ENCODE measurements around the gene PAX9. TPM values are rescaled to one million over a fixed set of nuclear protein-coding genes. Genes with fewer than 3 reads are reported as not detected.

PAX9 gene
- total RNA-seq, 1 experiment from 2014 or later, result 0.29 TPM

DNA sequence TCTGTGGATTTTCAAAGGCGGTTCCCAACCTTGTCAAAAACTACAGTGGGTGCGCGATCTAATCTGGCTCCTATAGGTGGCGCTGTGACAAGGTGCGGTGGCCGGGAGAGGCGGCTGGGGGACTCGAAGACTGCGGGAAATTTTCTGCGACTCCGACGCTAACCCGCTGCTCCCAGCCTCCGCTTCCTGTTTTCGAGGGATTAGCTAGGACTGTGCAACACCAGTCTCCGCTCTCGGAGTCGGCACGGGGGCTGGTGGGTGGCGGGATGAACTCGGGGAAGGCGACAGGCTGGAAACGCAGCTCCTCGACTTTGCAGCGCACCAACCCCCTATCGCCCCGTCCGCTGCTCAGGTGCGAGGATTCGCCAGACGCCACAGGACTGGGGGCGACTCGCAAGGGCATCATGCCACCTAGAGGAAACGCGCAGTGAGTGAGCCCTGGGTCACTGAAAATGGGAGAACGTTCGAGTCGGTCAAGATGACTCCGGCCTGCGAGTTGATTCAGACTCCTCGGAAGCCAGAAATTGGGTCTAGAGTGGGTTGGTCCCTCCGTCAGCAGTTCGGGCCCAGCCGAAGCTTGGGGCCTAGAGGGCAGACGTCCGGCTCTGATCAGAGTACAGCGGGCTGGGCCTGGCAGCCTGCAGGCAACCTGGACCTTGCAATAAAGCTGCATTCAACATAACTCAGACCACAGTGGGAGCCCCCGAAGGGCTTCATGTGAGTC is 5.5 kb upstream of the PAX9 start:
- DNase-seq (ENCODE audit: low read depth), result no peak

GRCh38 chr14:36656687-36657398 is 4.8 kb upstream of the PAX9 start:
- DNase-seq (ENCODE audit: low read depth), result no peak

DNA sequence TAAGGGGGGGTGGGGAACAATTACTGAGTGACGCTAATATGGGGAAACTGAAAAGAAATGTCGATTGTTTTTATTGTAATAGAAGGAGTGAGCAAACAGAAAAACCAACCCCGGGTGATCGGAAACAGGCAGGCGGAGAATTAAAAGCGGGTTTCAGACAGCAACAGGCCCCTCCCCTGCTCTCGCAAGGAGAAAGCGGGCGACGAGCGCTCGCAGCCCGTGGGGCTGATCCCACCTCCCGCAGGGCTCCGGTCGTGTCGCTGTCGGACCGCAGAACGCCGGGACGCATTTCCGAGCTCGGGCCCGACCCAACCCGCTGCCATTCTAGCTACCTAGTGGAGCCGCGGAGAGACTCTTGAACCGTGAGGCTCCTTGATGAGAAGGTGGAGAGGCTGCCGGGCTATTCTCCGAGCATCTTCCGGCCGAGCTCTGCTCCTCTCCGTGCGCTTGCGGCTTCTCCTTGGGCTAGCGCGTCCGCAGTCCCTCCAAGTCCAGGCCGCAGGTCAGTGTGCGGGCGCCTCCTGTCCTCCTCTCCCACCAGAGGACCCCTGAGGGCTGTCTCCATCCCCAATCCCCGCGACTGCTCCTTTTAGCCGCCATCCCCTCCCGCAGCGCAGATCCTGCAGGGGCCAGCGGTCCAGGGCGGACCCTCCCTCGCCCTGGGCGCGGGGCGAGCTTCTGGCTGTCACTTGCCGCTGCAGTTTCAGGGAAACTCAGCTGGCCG is 4.1 kb upstream of the PAX9 start:
- DNase-seq (ENCODE audit: low read depth), result no peak

- DNase-seq (ENCODE audit: low read depth), result no peak
Measured at GRCh38 chr14:36658123-36659009, 3.3 kb upstream of the PAX9 start.

- DNase-seq (ENCODE audit: low read depth), result no peak
Measured at GRCh38 chr14:36659010-36659821, 2.4 kb upstream of the PAX9 start.

GRCh38 chr14:36659822-36660735 is 1.6 kb upstream of the PAX9 start:
- no peak for DNase-seq (ENCODE audit: low read depth)

DNA sequence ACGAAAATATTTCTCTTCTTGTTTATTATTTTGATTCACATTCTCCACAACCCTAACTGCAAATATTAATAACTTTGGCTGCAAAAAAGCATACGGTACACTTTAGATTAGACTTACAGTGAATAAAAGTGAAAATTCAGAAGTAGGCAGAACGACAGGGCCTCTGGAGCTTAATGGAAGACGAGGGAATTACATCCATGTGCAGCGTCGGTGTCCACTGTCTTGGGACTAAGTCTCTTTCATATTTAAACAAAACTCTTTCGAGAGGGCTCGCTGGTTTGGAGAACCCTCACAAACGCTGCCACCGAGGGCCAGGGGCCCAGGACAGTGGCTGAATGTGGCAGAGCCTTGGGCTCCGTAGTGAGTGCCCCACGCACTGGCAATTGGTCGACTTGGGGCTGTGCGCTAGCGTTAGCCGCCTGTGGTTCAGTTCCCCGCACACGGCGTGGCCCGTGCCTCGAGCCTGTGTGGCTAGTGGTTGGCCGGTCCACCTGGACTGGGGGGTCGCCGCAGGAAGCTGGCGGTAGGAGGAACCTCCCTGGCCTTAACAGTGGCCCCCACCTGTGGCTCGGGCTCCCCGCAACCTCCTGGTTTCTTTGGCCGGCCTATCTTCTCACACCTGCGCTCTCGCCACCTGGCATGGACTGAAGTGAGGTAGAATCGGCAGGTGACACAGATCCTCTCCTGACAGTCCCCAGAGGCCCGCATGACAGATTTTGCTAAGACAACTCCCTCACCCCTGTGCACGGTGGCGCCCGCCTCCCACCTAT is 739 bp upstream of the PAX9 start:
- no peak for DNase-seq (ENCODE audit: low read depth)

- DNase-seq (ENCODE audit: low read depth), result no peak
Measured at GRCh38 chr14:36662258-36662542, 540 bp downstream of the PAX9 start.

GRCh38 chr14:36662543-36663403 is 1.1 kb downstream of the PAX9 start:
- DNase-seq (ENCODE audit: low read depth), result no peak

- no peak for DNase-seq (ENCODE audit: low read depth)
Measured at GRCh38 chr14:36663404-36664321, 2.0 kb downstream of the PAX9 start.

GRCh38 chr14:36664322-36665193 is 2.9 kb downstream of the PAX9 start:
- DNase-seq (ENCODE audit: low read depth), result no peak

DNA sequence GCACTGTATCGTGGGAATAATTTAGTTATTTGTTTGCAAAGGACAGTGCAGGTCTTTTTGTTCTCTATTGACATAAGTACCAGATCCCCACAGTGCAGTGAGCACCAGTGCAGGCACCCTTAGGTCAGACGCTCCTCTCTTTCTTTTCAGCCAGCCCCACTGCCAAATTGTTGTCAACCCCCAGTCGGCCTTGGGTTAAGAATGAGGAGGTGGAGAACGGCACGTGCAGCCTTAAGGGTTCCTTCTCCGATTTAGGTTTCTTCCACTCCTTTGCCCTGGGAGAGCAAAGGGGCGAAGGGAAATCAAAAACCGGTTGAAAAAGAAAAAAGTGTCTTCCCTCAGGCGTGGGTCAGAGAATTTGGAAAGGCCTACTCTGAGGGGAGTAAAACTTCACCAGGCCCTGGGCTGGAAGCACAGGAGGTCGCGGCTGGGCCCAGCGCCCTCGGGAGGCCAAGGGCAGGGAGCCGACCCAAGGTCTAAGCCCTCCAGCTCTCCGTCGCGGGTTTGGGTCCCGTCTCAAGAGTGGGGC is 4.3 kb downstream of the PAX9 start:
- DNase-seq (ENCODE audit: low read depth), result no peak

DNA sequence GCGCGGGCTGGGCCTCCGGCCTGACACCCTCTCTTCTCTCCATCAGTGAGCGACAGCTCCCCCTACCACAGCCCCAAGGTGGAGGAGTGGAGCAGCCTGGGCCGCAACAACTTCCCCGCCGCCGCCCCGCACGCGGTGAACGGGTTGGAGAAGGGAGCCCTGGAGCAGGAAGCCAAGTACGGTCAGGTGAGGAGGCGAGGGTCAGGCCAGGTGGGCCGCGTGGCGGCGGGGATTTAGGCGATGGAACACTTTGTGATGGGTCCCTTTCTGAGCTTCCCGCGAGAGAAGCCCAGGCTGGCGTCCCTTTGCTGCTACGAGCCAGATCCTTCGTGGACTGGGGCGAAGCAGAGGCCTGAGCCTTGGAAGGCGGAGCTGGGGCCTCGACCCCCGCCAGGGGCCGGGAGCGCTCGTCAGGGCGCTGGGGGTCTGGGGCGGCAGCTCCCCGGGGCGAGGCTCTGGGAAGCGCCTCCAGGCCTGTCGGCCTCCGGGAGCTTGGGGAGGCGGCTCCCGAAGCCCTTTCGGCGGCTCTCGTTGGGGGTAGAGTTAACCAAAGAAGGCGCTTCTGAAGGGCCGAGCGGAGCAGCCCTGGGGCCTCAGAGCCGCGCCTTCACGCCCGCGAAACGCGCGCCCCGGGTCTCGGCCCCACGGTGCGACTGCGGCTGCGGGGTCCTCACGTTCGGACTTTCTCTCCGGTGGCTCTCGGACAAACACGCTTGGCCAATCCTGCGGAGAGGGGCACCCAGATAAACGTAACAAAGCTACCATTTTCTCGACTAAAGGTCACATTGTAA is 5.0 kb downstream of the PAX9 start:
- DNase-seq (ENCODE audit: low read depth), result no peak

- DNase-seq (ENCODE audit: low read depth), result no peak
Measured at GRCh38 chr14:36667679-36668078, 6.0 kb downstream of the PAX9 start.

- no peak for DNase-seq (ENCODE audit: low read depth)
Measured at GRCh38 chr14:36671149-36671548, 9.5 kb downstream of the PAX9 start.

Data from LHCN-M2 (cell line).